Lower leg skin (tissue), 3 donors: Measurements from ENCODE around the gene COX10.
"Not testable (repeated sequence)": the region's sequence is repeated elsewhere in the genome, so short reads cannot be mapped to it uniquely, and the experiment has no call there.

ENCODE experiments used
- CTCF ChIP-seq, 3 donors: fragments of 450-650 bp; IDR thresholded peaks; one replicate each; pipeline ENCODE4 v1.5.1; 2016; ENCODE audit warnings: antibody characterized with exemption in 3 of 3, mild to moderate bottlenecking in 3 of 3, moderate library complexity in 2 of 3
- POLR2A ChIP-seq, 2 donors: fragments of 450-650 bp; IDR thresholded peaks; one replicate each; pipeline ENCODE4 v1.6.1; 2016 to 2017; ENCODE audit warnings: antibody characterized with exemption in 2 of 2, mild to moderate bottlenecking in 1 of 2, moderate library complexity in 1 of 2

GRCh38 chr17:14176989-14177388 lies 107.7 kb downstream of the COX10 start:
- TF ChIP-seq CTCF, POLR2A (IDR thresholded peaks at IDR 0.05): not testable (repeated sequence)
